A549 (cell line): Measurements from ENCODE around the gene CALM3. TPM values are rescaled to one million over a fixed set of nuclear protein-coding genes. Genes with fewer than 3 reads are reported as not detected.

ENCODE experiments used
- ATAC-seq, 2 experiments: fragments of 200-7000 bp in 1 of 2; fragments of >200 bp in 1 of 2; cut with Nextera tagmentation in 1 of 2; cut with Tn5 transposase in 1 of 2; 3 replicates each; pipeline versions ENCODE4 v1.8.0 to v1.9.1; 2018 to 2020; ENCODE audit warnings: mild to moderate bottlenecking in 1 of 2, moderate library complexity in 1 of 2
- CTCF ChIA-PET: fragments of 300-600 bp; sonication (Branson Sonifier 250); formaldehyde crosslinking; extraction: SDS; loops from one replicate; lab custom pipeline; 2021; ENCODE audit warnings: antibody characterized with exemption, inconsistent platforms; lab: Yijun Ruan, JAX
- POLR2A ChIA-PET: fragments of 350-600 bp; formaldehyde crosslinking; extraction: SDS; loops from one replicate; lab custom pipeline; 2021; ENCODE audit warnings: antibody characterized with exemption, inconsistent platforms; lab: Yijun Ruan, JAX
- DNase-seq, 2 experiments: peaks; one replicate each; pipeline versions ENCODE4 v3.0.0 to v3.0.0-alpha.2; 2011 to 2016; ENCODE audit warnings: low read depth in 1 of 2, low spot score in 1 of 2
- FAIRE-seq: peaks from 2 replicates; lab custom pipeline; 2011; peaks lifted over from hg19 to GRCh38; lab: Jason Lieb, UNC
- H3K27ac ChIP-seq, 2 experiments: fragments of >200 bp; sonication (Bioruptor Twin); formaldehyde crosslinking; 3 replicates each; pipeline ENCODE4 v1.5.1; 2016 to 2017
- H3K4me1 ChIP-seq: fragments of >200 bp; sonication (Bioruptor Twin); formaldehyde crosslinking; 3 replicates; pipeline ENCODE4 v1.6.1; 2016
- H3K4me2 ChIP-seq: fragments of >200 bp; sonication (Bioruptor Twin); formaldehyde crosslinking; 3 replicates; pipeline ENCODE4 v1.6.1; 2016
- H3K4me3 ChIP-seq: fragments of >200 bp; sonication (Bioruptor Twin); formaldehyde crosslinking; 3 replicates; pipeline ENCODE4 v1.5.1; 2016
- H3K9me3 ChIP-seq: fragments of >200 bp; sonication (Bioruptor Twin); formaldehyde crosslinking; 3 replicates; pipeline ENCODE4 v1.6.1; 2016
- ATOH8 ChIP-seq: fragments of 250-450 bp; sonication (Bioruptor Pico); IDR thresholded peaks from 2 replicates; pipeline ENCODE4 v1.5.0; 2020; ENCODE audit warnings: low read depth, mild to moderate bottlenecking, moderate library complexity
- CBX2 ChIP-seq: fragments of 200-600 bp; sonication (generic); IDR thresholded peaks from 2 replicates; pipeline ENCODE4 v1.6.1; 2016; ENCODE audit warnings: low read depth, mild to moderate bottlenecking, borderline replicate concordance
- CBX8 ChIP-seq: fragments of 200-600 bp; sonication (generic); IDR thresholded peaks from 2 replicates; pipeline ENCODE4 v1.6.1; 2016
- CHD2 ChIP-seq: fragments of 150-350 bp; IDR thresholded peaks from 2 replicates; pipeline ENCODE4 v1.6.1; 2014; ENCODE audit warnings: low read length; ENCODE audit not compliant: partially characterized antibody
- CHD4 ChIP-seq: fragments of 200-600 bp; sonication (generic); IDR thresholded peaks from 2 replicates; pipeline ENCODE4 v1.6.1; 2016; ENCODE audit warnings: antibody characterized with exemption, mild to moderate bottlenecking, borderline replicate concordance
- CTCF ChIP-seq: fragments of >200 bp; sonication (Bioruptor Twin); formaldehyde crosslinking; IDR thresholded peaks from 3 replicates; pipeline ENCODE4 v1.5.1; 2016
- ESRRA ChIP-seq: fragments of 150-350 bp; IDR thresholded peaks from 2 replicates; pipeline ENCODE4 v1.6.1; 2014; ENCODE audit warnings: mild to moderate bottlenecking, low read length, borderline replicate concordance
- FOSB ChIP-seq: fragments of 250-450 bp; sonication (Bioruptor Pico); IDR thresholded peaks from 2 replicates; pipeline ENCODE4 v1.5.0; 2020; ENCODE audit warnings: mild to moderate bottlenecking, moderate library complexity
- GATA3 ChIP-seq: IDR thresholded peaks from 2 replicates; pipeline ENCODE4 v1.6.1; 2012; ENCODE audit warnings: borderline replicate concordance
- HDAC2 ChIP-seq: fragments of 200-600 bp; sonication (generic); IDR thresholded peaks from 2 replicates; pipeline ENCODE4 v1.6.1; 2016
- KDM1A ChIP-seq: fragments of 200-600 bp; sonication (generic); IDR thresholded peaks from 2 replicates; pipeline ENCODE4 v1.6.1; 2016; ENCODE audit warnings: low read depth, mild to moderate bottlenecking
- MAZ ChIP-seq: fragments of 150-350 bp; IDR thresholded peaks from 2 replicates; pipeline ENCODE4 v1.6.1; 2014; ENCODE audit warnings: antibody characterized with exemption, low read depth, low read length, borderline replicate concordance
- NFE2L2 ChIP-seq: fragments of 150-350 bp; conservative IDR thresholded peaks from 2 replicates; pipeline ENCODE4 v1.6.1; 2014; ENCODE audit warnings: low read length
- PBX3 ChIP-seq: IDR thresholded peaks from 2 replicates; pipeline ENCODE4 v1.6.1; 2012
- PHF8 ChIP-seq: fragments of 200-600 bp; sonication (generic); IDR thresholded peaks from 2 replicates; pipeline ENCODE4 v1.6.1; 2016; ENCODE audit warnings: low read depth, mild to moderate bottlenecking, antibody characterized with exemption, moderate library complexity, borderline replicate concordance
- RARB ChIP-seq: fragments of 250-450 bp; sonication (Bioruptor Pico); IDR thresholded peaks from 2 replicates; pipeline ENCODE4 v1.8.0; 2021; ENCODE audit warnings: mild to moderate bottlenecking, moderate library complexity
- RCOR1 ChIP-seq: fragments of 150-350 bp; IDR thresholded peaks from 2 replicates; pipeline ENCODE4 v1.6.1; 2014; ENCODE audit warnings: antibody characterized with exemption, low read length, low read depth
- SMC3 ChIP-seq: fragments of >200 bp; sonication (Bioruptor Twin); formaldehyde crosslinking; IDR thresholded peaks from 3 replicates; pipeline ENCODE4 v1.6.1; 2018; ENCODE audit warnings: inconsistent platforms
- WGBS: methylation state at CpG from one replicate; pipeline ENCODE4 v1.1.6; 2017; ENCODE audit errors: missing lambda C conversion rate; 5-methylcytosine and 5-hydroxymethylcytosine counted together
- polyA plus RNA-seq, 4 experiments: library from polyadenylated mRNA; depleted of rRNA in 3 of 4; stranded (reverse); fragments of >200 nt; fragmentation: RNase III in 1 of 4; extraction: RNeasy Plus Mini Kit Qiagen cat#74134 plus additional on column Dnase treatment in 1 of 4; gene quantifications; 2 replicates in 3 of 4; 3 replicates in 1 of 4; pipeline ENCODE4 v1.2.3, GENCODE V29; 2011 to 2017
- TF ChIP-seq, protein P1 (sequence below): fragments of 200-600 bp; sonication (generic); IDR thresholded peaks from 2 replicates; pipeline ENCODE4 v1.6.1; 2016; ENCODE audit warnings: antibody characterized with exemption, mild to moderate bottlenecking, moderate library complexity

CALM3 gene
- polyA plus RNA-seq, 2 of the 4 experiments (the other 2 are of a cell fraction): 303 to 548 TPM

DNA sequence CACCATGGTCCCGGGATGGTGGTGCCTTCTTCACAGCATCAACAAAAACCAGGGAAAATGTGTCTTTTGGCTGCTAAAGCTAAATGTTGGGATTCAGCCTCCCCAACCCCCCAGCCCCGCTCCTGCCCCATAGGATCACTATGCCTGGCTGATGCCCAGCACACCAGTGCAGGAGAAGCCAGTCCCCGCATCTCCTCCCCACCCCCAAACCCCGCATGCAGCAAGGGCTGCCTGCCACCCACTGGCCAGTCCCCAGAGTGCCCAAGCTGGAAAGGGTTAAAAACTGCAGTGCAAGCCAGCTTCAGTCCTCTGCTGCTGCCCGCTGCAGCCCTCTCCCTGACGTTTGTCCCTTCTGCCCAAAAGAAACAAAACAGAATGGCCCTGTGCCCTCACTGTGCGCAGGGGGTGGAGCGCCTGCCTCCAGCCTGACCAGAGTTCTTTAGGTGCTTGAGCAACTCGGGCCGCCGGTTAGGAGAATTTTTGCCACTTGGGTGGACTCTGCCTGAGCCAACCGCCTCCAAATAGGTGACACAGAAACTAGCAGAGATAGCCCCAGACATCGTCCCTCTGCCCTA is 3.7 kb downstream of the CALM3 start:
- Histone ChIP-seq H3K4me2 (no peak overlapping the region), H3K9me3 (no peaks in the 10 kb centered on the region), H3K27ac (no peak overlapping the region), H3K4me3 (no peak overlapping the region), H3K4me1 (peaks cover 23% of the 10 kb centered on the region)
- no peak for ATAC-seq
- TF ChIP-seq MAZ: no peak
- TF ChIP-seq CHD4: no peak
- 88% methylated on average over 12 of the region's 13 CpGs for WGBS
- POLR2A ChIA-PET: no interaction called here
- FAIRE-seq: no peak
- CTCF ChIA-PET: interaction anchor here (1.1 to 34.1 kb wide), 8 partner anchors 19 to 653 kb away, joined by 3 to 737 read pairs (median 4); partner anchors contain the start of genes DACT3, GNG8 and PTGIR
- DNase-seq: no peak

- DNase-seq (no peak), ATAC-seq (no peak), FAIRE-seq (no peak)
- peaks cover 21% of the 10 kb centered on the region for H3K4me1 ChIP-seq
- 91% methylated on average over 16 of the region's 16 CpGs for WGBS
- H3K4me2 ChIP-seq: no peak overlapping the region
- H3K27ac ChIP-seq: no peak overlapping the region
- no peak overlapping the region for H3K4me3 ChIP-seq
- H3K9me3 ChIP-seq: no peaks in the 10 kb centered on the region
- TF ChIP-seq HDAC2 (no peak), PHF8 (no peak), CBX8 (no peak), FOSB (CRISPR knock-in tag) (no peak)
- CTCF ChIA-PET: interaction anchor here (1.1 to 34.1 kb wide), 8 partner anchors 18 to 653 kb away, joined by 3 to 737 read pairs (median 4); partner anchors contain the start of genes DACT3, GNG8 and PTGIR
- POLR2A ChIA-PET: no interaction called here
Measured at GRCh38 chr19:46605356-46605821, 4.3 kb downstream of the CALM3 start.

- Histone ChIP-seq H3K4me2 (no peak overlapping the region), H3K4me1 (peaks cover 21% of the 10 kb centered on the region), H3K27ac (no peak overlapping the region), H3K9me3 (no peaks in the 10 kb centered on the region), H3K4me3 (no peak overlapping the region)
- ATAC-seq (no peak), DNase-seq (no peak), FAIRE-seq (no peak)
- TF ChIP-seq RARB (CRISPR knock-in tag): no peak
- no peak for TF ChIP-seq MAZ
- no peak for TF ChIP-seq KDM1A
- WGBS: 94% methylated on average over 11 of the region's 11 CpGs
- ChIA-PET POLR2A (no interaction called here), CTCF (interaction anchor here (1.1 to 34.1 kb wide), 9 partner anchors 18 to 654 kb away, joined by 3 to 737 read pairs (median 3); partner anchors contain the start of genes DACT3, GNG8 and PTGIR)
Measured at GRCh38 chr19:46606019-46606418, 4.9 kb downstream of the CALM3 start.

- DNase-seq (no peak), FAIRE-seq (no peak), ATAC-seq (no peak)
- Histone ChIP-seq H3K4me1 (peaks cover 21% of the 10 kb centered on the region), H3K27ac (no peak overlapping the region), H3K9me3 (no peaks in the 10 kb centered on the region), H3K4me2 (no peak overlapping the region), H3K4me3 (no peak overlapping the region)
- 90% methylated on average over 12 of the region's 12 CpGs for WGBS
- ChIA-PET CTCF (interaction anchor here (0.8 to 34.1 kb wide), 11 partner anchors 9 to 142 kb away, joined by 3 to 737 read pairs (median 3); partner anchors contain the start of genes DACT3, GNG8 and PTGIR), POLR2A (no interaction called here)
- no peak for TF ChIP-seq NFE2L2
- no peak for TF ChIP-seq PBX3
- no peak for TF ChIP-seq CHD2
- TF ChIP-seq CBX2: no peak
- no peak for TF ChIP-seq CTCF
- TF ChIP-seq, protein P1, sequence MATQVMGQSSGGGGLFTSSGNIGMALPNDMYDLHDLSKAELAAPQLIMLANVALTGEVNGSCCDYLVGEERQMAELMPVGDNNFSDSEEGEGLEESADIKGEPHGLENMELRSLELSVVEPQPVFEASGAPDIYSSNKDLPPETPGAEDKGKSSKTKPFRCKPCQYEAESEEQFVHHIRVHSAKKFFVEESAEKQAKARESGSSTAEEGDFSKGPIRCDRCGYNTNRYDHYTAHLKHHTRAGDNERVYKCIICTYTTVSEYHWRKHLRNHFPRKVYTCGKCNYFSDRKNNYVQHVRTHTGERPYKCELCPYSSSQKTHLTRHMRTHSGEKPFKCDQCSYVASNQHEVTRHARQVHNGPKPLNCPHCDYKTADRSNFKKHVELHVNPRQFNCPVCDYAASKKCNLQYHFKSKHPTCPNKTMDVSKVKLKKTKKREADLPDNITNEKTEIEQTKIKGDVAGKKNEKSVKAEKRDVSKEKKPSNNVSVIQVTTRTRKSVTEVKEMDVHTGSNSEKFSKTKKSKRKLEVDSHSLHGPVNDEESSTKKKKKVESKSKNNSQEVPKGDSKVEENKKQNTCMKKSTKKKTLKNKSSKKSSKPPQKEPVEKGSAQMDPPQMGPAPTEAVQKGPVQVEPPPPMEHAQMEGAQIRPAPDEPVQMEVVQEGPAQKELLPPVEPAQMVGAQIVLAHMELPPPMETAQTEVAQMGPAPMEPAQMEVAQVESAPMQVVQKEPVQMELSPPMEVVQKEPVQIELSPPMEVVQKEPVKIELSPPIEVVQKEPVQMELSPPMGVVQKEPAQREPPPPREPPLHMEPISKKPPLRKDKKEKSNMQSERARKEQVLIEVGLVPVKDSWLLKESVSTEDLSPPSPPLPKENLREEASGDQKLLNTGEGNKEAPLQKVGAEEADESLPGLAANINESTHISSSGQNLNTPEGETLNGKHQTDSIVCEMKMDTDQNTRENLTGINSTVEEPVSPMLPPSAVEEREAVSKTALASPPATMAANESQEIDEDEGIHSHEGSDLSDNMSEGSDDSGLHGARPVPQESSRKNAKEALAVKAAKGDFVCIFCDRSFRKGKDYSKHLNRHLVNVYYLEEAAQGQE: no peak
- TF ChIP-seq SMC3: no peak
- TF ChIP-seq ESRRA: no peak
- TF ChIP-seq FOSB (CRISPR knock-in tag): no peak
- TF ChIP-seq RCOR1: no peak
- no peak for TF ChIP-seq ATOH8 (CRISPR knock-in tag)
- TF ChIP-seq GATA3: no peak
Measured at GRCh38 chr19:46606681-46607447, 5.7 kb downstream of the CALM3 start.
